Heart left ventricle (tissue), 16 donors: ENCODE measurements around the gene GPR137C. TPM values are rescaled to one million over a fixed set of nuclear protein-coding genes. Genes with fewer than 3 reads are reported as not detected.

Source experiments
- ATAC-seq, 4 donors: fragments of 200-7000 bp; cut with Tn5 transposase; one replicate each; pipeline ENCODE4 v1.9.1; 2020 to 2022; ENCODE audit warnings: moderate library complexity in 4 of 4, mild to moderate bottlenecking in 3 of 4, moderate number of reproducible peaks in 1 of 4
- DNase-seq, 5 donors: peaks; one replicate each; pipeline ENCODE4 v3.0.0-alpha.2; 2020
- H3K27ac ChIP-seq, 12 donors: fragments of 200-600 bp; sonication (generic) in 4 of 12; one replicate each; pipeline versions ENCODE4 v1.5.0 to v1.8.0; 2016 to 2022; ENCODE audit warnings: mild to moderate bottlenecking in 2 of 12
- H3K27me3 ChIP-seq, 9 donors: fragments of 200-600 bp; sonication (generic) in 2 of 9; one replicate each; pipeline versions ENCODE4 v1.5.1 to v1.8.0; 2016 to 2022; ENCODE audit warnings: mild to moderate bottlenecking in 3 of 9
- H3K36me3 ChIP-seq, 9 donors: fragments of 200-600 bp; sonication (generic) in 2 of 9; one replicate each; pipeline versions ENCODE4 v1.5.0 to v1.8.0; 2018 to 2022; ENCODE audit warnings: mild to moderate bottlenecking in 2 of 9
- H3K4me1 ChIP-seq, 12 donors: fragments of 200-600 bp; sonication (generic) in 4 of 12; one replicate each; pipeline versions ENCODE4 v1.5.0 to v1.8.0; 2016 to 2022; ENCODE audit warnings: mild to moderate bottlenecking in 3 of 12
- H3K4me3 ChIP-seq, 12 donors: fragments of 200-600 bp; sonication (generic) in 4 of 12; one replicate each; pipeline versions ENCODE4 v1.5.0 to v1.8.0; 2017 to 2022; ENCODE audit warnings: mild to moderate bottlenecking in 9 of 12, moderate library complexity in 4 of 12
- H3K9me3 ChIP-seq, 12 donors: fragments of 200-600 bp; sonication (generic) in 4 of 12; one replicate each; pipeline versions ENCODE4 v1.5.0 to v1.8.0; 2016 to 2022; ENCODE audit warnings: mild to moderate bottlenecking in 1 of 12
- POLR2A ChIP-seq, 2 donors: fragments of 450-650 bp; IDR thresholded peaks; one replicate each; pipeline ENCODE4 v1.6.1; 2017; ENCODE audit warnings: antibody characterized with exemption in 2 of 2, mild to moderate bottlenecking in 2 of 2, moderate library complexity in 2 of 2
- WGBS, 4 donors: extraction: QIAGEN DNeasy Blood & Tissue Kit in 2 of 4; methylation state at CpG; one replicate each; pipeline versions ENCODE4 v1.1.5 to v1.1.7; 2013 to 2018; 5-methylcytosine and 5-hydroxymethylcytosine counted together
- intact Hi-C, 10 donors: fragments of 100-400 bp; cut with DNase I; formaldehyde crosslinking; loops; one replicate each; pipeline versions ENCODE4 v1.11.1 to v1.14.2; 2022
- polyA plus RNA-seq, 2 donors: library from polyadenylated mRNA; stranded (reverse); fragments of 200-250 nt; gene quantifications; one replicate each; pipeline ENCODE4 v1.2.3, GENCODE V29; 2013
- total RNA-seq, 9 donors: library from RNA; depleted of rRNA in 2 of 9; stranded (reverse); fragments of >200 nt in 2 of 9; fragmentation: NEBNext Ultra II Directional in 3 of 9; extraction: Animal tissue kit (Norgen Biotek cat#: 25700) in 3 of 9; gene quantifications; one replicate each; pipeline versions ENCODE4 v1.1.0 to v1.2.4, GENCODE V29; 2016 to 2023
- TF ChIP-seq, protein P1 (sequence below), 12 donors: fragments of 200-600 bp; sonication (generic) in 4 of 12; IDR thresholded peaks; one replicate each; pipeline versions ENCODE4 v1.5.0 to v1.8.0; 2018 to 2022; ENCODE audit warnings: antibody characterized with exemption in 12 of 12, mild to moderate bottlenecking in 5 of 12
- donor health status: ischemic (EF 13 %, LVEDD 7.1; RV severe dilation, severe dysfunction).
- donor health status: healthy with polysubstance abuse.
- donor health status: DM: no; HTN: yes; CAD: no.
- donor health status: DM: no; HTN: no; CAD: no.
- donor health status: ischemic (EF 25% LVEDD 6.9; RV normal size, moderate dysfunction).
- donor health status: ischemic (EF 25% LVEDD 5.7; RV mildly dilated, moderate dysfunction).
- donor health status: healthy.
- donor health status: DM: yes; HTN: yes; CAD: no.
- donor health status: ischemic (EF 35%, LVEDD 5.7; RV mildly dilated, moderate dysfunction).
- donor health status: nonischemic (EF 11% LVEDD 7.7; RV severe dilation, severe dysfunction).
- donor health status: DM: yes; HTN: yes; CAD: no.
- donor health status: PGD.
- donor health status: ischemic (EF 29% LVEDD 5.4; RV normal size, mild dysfunction).
- donor health status: nonischemic (EF 23%, LVEDD 6.1; RV moderate dilation, normal function).

GPR137C gene
- total and polyA plus RNA-seq, 11 donors = 0.61 to 1.9 (median 1.1) TPM

DNA sequence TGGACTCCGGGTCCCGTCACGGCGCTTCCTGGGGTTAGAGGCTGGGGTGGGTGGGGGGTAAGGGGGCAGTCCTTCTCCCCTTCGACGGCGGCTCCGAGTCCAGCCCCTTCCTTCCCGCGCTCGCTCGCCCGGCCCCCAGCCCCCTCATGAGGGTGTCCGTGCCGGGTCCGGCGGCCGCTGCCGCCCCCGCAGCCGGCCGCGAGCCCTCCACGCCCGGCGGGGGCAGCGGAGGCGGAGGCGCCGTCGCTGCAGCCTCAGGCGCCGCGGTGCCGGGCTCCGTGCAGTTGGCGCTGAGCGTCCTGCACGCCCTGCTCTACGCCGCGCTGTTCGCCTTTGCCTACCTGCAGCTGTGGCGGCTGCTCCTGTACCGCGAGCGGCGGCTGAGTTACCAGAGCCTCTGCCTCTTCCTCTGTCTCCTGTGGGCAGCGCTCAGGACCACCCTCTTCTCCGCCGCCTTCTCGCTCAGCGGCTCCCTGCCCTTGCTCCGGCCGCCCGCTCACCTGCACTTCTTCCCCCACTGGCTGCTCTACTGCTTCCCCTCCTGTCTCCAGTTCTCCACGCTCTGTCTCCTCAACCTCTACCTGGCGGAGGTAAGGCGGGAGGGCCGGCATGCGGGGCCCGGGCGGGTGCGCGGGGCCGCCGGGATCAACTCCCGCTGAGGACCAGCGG, 500 bp downstream of the GPR137C start:
- Histone ChIP-seq H3K9me3 (peaks cover 0 to 2% (median 0%) of the 10 kb centered on the region in 12 donors), H3K4me3 (peak overlapping the region; percentile 57 to 91 (median 78)), H3K27me3 (no peaks in the 10 kb centered on the region), H3K4me1 (peaks cover 0 to 30% (median 17%) of the 10 kb centered on the region in 12 donors), H3K36me3 (no peaks in the 10 kb centered on the region), H3K27ac (peak overlapping the region in 11 of 12 donors; percentile 66 to 96 (median 78))
- TF ChIP-seq POLR2A (IDR thresholded peaks at IDR 0.05) = no peak
- TF ChIP-seq, protein P1, sequence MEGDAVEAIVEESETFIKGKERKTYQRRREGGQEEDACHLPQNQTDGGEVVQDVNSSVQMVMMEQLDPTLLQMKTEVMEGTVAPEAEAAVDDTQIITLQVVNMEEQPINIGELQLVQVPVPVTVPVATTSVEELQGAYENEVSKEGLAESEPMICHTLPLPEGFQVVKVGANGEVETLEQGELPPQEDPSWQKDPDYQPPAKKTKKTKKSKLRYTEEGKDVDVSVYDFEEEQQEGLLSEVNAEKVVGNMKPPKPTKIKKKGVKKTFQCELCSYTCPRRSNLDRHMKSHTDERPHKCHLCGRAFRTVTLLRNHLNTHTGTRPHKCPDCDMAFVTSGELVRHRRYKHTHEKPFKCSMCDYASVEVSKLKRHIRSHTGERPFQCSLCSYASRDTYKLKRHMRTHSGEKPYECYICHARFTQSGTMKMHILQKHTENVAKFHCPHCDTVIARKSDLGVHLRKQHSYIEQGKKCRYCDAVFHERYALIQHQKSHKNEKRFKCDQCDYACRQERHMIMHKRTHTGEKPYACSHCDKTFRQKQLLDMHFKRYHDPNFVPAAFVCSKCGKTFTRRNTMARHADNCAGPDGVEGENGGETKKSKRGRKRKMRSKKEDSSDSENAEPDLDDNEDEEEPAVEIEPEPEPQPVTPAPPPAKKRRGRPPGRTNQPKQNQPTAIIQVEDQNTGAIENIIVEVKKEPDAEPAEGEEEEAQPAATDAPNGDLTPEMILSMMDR (IDR thresholded peaks at IDR 0.05) = no peak
- 0 to 1% (median 0%) methylated on average over 35 to 69 of the region's 69 CpGs for WGBS, 4 donors
- intact Hi-C loops = loop anchor here in 7 of 10 donors (2.0 to 10.0 kb wide), 6 partner anchors 139 to 239 kb away; partner anchors contain the start of genes ERO1A (in 3 of the 7), PSMC6 (in 3 of the 7) and GNPNAT1 (in 1 of the 7)
- DNase-seq (peak; percentile 20 to 67 (median 36)), ATAC-seq (peak in 1 of 4 donors; percentile 23)

- intact Hi-C loops = loop anchor here in 7 of 10 donors (2.0 to 10.0 kb wide), 6 partner anchors 138 to 238 kb away; partner anchors contain the start of genes ERO1A (in 3 of the 7), PSMC6 (in 3 of the 7) and GNPNAT1 (in 1 of the 7)
- DNase-seq (peak; percentile 87 to 92 (median 88)), ATAC-seq (peak in 2 of 4 donors; percentile 30 to 40)
- Histone ChIP-seq H3K27ac (peak overlapping the region in 9 of 12 donors; percentile 66 to 96 (median 78)), H3K27me3 (no peaks in the 10 kb centered on the region), H3K36me3 (no peaks in the 10 kb centered on the region), H3K9me3 (peaks cover 0 to 10% (median 0%) of the 10 kb centered on the region in 12 donors), H3K4me1 (peaks cover 0 to 30% (median 17%) of the 10 kb centered on the region in 12 donors), H3K4me3 (peak overlapping the region; percentile 57 to 91 (median 78))
- TF ChIP-seq, protein P1 (IDR thresholded peaks at IDR 0.05) = no peak
- no peak for TF ChIP-seq POLR2A (IDR thresholded peaks at IDR 0.05)
- WGBS, 4 donors = 3 to 10% (median 4%) methylated on average over 9 to 22 of the region's 22 CpGs
Observed at GRCh38 chr14:52553671-52554575, 1.3 kb downstream of the GPR137C start.

- Histone ChIP-seq H3K4me3 (no peak overlapping the region), H3K27ac (no peak overlapping the region), H3K4me1 (peaks cover 0 to 10% (median 7%) of the 10 kb centered on the region in 12 donors), H3K9me3 (peaks cover 0 to 14% (median 0%) of the 10 kb centered on the region in 12 donors), H3K27me3 (no peaks in the 10 kb centered on the region), H3K36me3 (no peaks in the 10 kb centered on the region)
- ATAC-seq (no peak), DNase-seq (no peak)
- intact Hi-C loops = loop anchor here in 4 of 10 donors (10.0 kb wide), 2 partner anchors 136 to 146 kb away; partner anchors contain the start of genes ERO1A (in 3 of the 4) and PSMC6 (in 1 of the 4)
- WGBS, 4 donors = 94 to 99% (median 97%) methylated on average over 2 of the region's 2 CpGs
- no peak for TF ChIP-seq POLR2A (IDR thresholded peaks at IDR 0.05)
- TF ChIP-seq, protein P1 (IDR thresholded peaks at IDR 0.05) = no peak
Observed at GRCh38 chr14:52558688-52559087, 6.1 kb downstream of the GPR137C start.
